Spleen (tissue), 11 donors: ENCODE measurements around the gene ANO2. TPM values are rescaled to one million over a fixed set of nuclear protein-coding genes. Genes with fewer than 3 reads are reported as not detected.

Source experiments
- DNase-seq: peaks from one replicate; pipeline ENCODE4 v3.0.0-alpha.2; 2020
- H3K27ac ChIP-seq, 8 donors: fragments of 200-600 bp; sonication (generic) in 7 of 8; 1 replicate in 4 of 8; 2 replicates in 4 of 8; pipeline versions ENCODE4 v1.5.0 to v1.8.0; 2016 to 2021; ENCODE audit warnings: inconsistent platforms in 4 of 8, mild to moderate bottlenecking in 4 of 8, moderate library complexity in 1 of 8
- H3K27me3 ChIP-seq, 7 donors: fragments of 200-600 bp; sonication (generic) in 6 of 7; replicated peaks in 1 of 7; 1 replicate in 4 of 7; 2 replicates in 3 of 7; pipeline versions ENCODE4 v1.5.0 to v1.8.0; 2016 to 2021; ENCODE audit warnings: inconsistent platforms in 3 of 7, mild to moderate bottlenecking in 1 of 7
- H3K36me3 ChIP-seq, 6 donors: fragments of 200-600 bp; sonication (generic) in 5 of 6; 1 replicate in 4 of 6; 2 replicates in 2 of 6; pipeline versions ENCODE4 v1.5.0 to v1.8.0; 2016 to 2021; ENCODE audit warnings: inconsistent platforms in 2 of 6
- H3K4me1 ChIP-seq, 6 donors: fragments of 200-600 bp; sonication (generic) in 5 of 6; 1 replicate in 3 of 6; 2 replicates in 3 of 6; pipeline versions ENCODE4 v1.5.0 to v1.8.0; 2016 to 2021; ENCODE audit warnings: inconsistent platforms in 3 of 6
- H3K4me3 ChIP-seq, 8 donors: fragments of 200-600 bp; sonication (generic) in 7 of 8; 1 replicate in 4 of 8; 2 replicates in 4 of 8; pipeline versions ENCODE4 v1.5.0 to v1.8.0; 2016 to 2021; ENCODE audit warnings: inconsistent platforms in 4 of 8, mild to moderate bottlenecking in 4 of 8, moderate library complexity in 2 of 8
- H3K9me3 ChIP-seq, 8 donors: fragments of 200-600 bp; sonication (generic) in 7 of 8; 1 replicate in 4 of 8; 2 replicates in 4 of 8; pipeline versions ENCODE4 v1.5.0 to v1.8.0; 2016 to 2021; ENCODE audit warnings: inconsistent platforms in 4 of 8
- CTCF ChIP-seq, 11 experiments: fragments of 200-600 bp in 7 of 11; fragments of 450-650 bp in 4 of 11; sonication (generic) in 4 of 11; IDR thresholded peaks in 8 of 11; conservative IDR thresholded peaks in 3 of 11; 1 replicate in 7 of 11; 2 replicates in 4 of 11; pipeline versions ENCODE4 v1.4.0 to v1.8.0; 2016 to 2021; ENCODE audit warnings: antibody characterized with exemption in 11 of 11, inconsistent platforms in 4 of 11, mild to moderate bottlenecking in 1 of 11
- POLR2A ChIP-seq, 3 donors: fragments of 450-650 bp; IDR thresholded peaks; one replicate each; pipeline ENCODE4 v1.5.1; 2017; ENCODE audit warnings: antibody characterized with exemption in 3 of 3, mild to moderate bottlenecking in 1 of 3
- POLR2AphosphoS5 ChIP-seq, 3 donors: sonication (generic); formaldehyde crosslinking; IDR thresholded peaks; one replicate each; pipeline ENCODE4 v1.5.1; 2017; ENCODE audit warnings: antibody characterized with exemption in 3 of 3
- WGBS, 5 donors: extraction: QIAGEN DNeasy Blood & Tissue Kit in 3 of 5; methylation state at CpG; one replicate each; pipeline versions ENCODE4 v1.1.5 to v1.1.7; 2013 to 2018; 5-methylcytosine and 5-hydroxymethylcytosine counted together
- intact Hi-C: fragments of 100-400 bp; cut with DNase I; formaldehyde crosslinking; loops from one replicate; pipeline ENCODE4 v1.15.0; 2023; ENCODE audit warnings: low total_unique reads
- polyA plus RNA-seq, 3 donors: library from polyadenylated mRNA; stranded (reverse); fragments of 200-250 nt; gene quantifications; one replicate each; pipeline ENCODE4 v1.2.1, GENCODE V29; 2013
- total RNA-seq, 7 donors: library from RNA; depleted of rRNA in 3 of 7; stranded (reverse); fragments of >200 nt in 3 of 7; fragmentation: NEBNext Ultra II Directional in 4 of 7; extraction: Animal tissue kit (Norgen Biotek cat#: 25700) in 4 of 7; gene quantifications; one replicate each; pipeline versions ENCODE4 v1.1.0 to v1.2.1, GENCODE V29; 2016 to 2021
- donor health status: healthy with polysubstance abuse.
- donor health status: DM: no; HTN: no; CAD: no; lungs with moderate emphysema.
- donor health status: DM: no; HTN: no; CAD: no.
- donor health status: Bipolar disorder and iron deficiency.
- donor health status: healthy.
- donor health status: DM: no; HTN: no; CAD: no.
- donor health status: DM: yes; HTN: yes; CAD: no.

The ANO2 gene
- total and polyA plus RNA-seq, 10 donors, result 1.1 to 35.1 (median 14.2) TPM

- 36 to 58% (median 45%) methylated on average over 3 of the region's 3 CpGs for WGBS, 5 donors
- Histone ChIP-seq H3K36me3 (peaks cover 0 to 45% (median 13%) of the 10 kb centered on the region in 6 donors), H3K9me3 (no peaks in the 10 kb centered on the region), H3K4me1 (peaks cover 0 to 13% (median 4%) of the 10 kb centered on the region in 6 donors), H3K27me3 (peaks cover 0 to 66% (median 28%) of the 10 kb centered on the region in 7 donors), H3K27ac (no peak overlapping the region), H3K4me3 (no peak overlapping the region)
- DNase-seq, result no peak
- TF ChIP-seq POLR2A (IDR thresholded peaks at IDR 0.05) (no peak), POLR2AphosphoS5 (IDR thresholded peaks at IDR 0.05) (no peak), CTCF (IDR thresholded peaks at IDR 0.05 in 8 of 11, conservative IDR thresholded peaks at IDR 0.05 in 3 of 11) (no peak)
- intact Hi-C loops, result no loop called here
Measured at GRCh38 chr12:5948696-5949095, 3.6 kb upstream of the ANO2 start.

GRCh38 chr12:5947006-5947405 lies 1.9 kb upstream of the ANO2 start:
- Histone ChIP-seq H3K4me1 (peaks cover 0 to 13% (median 4%) of the 10 kb centered on the region in 6 donors), H3K27ac (no peak overlapping the region), H3K27me3 (peaks cover 0 to 76% (median 28%) of the 10 kb centered on the region in 7 donors), H3K4me3 (no peak overlapping the region), H3K36me3 (peaks cover 0 to 35% (median 13%) of the 10 kb centered on the region in 6 donors), H3K9me3 (no peaks in the 10 kb centered on the region)
- DNase-seq, result no peak
- intact Hi-C loops, result no loop called here
- TF ChIP-seq CTCF (IDR thresholded peaks at IDR 0.05 in 8 of 11, conservative IDR thresholded peaks at IDR 0.05 in 3 of 11), result no peak
- TF ChIP-seq POLR2A (IDR thresholded peaks at IDR 0.05), result no peak
- no peak for TF ChIP-seq POLR2AphosphoS5 (IDR thresholded peaks at IDR 0.05)
- WGBS, 5 donors, result 71 to 91% (median 84%) methylated on average over 1 of the region's 1 CpG

GRCh38 chr12:5946388-5946787 lies 1.3 kb upstream of the ANO2 start:
- TF ChIP-seq CTCF (IDR thresholded peaks at IDR 0.05 in 8 of 11, conservative IDR thresholded peaks at IDR 0.05 in 3 of 11) (no peak), POLR2A (IDR thresholded peaks at IDR 0.05) (no peak), POLR2AphosphoS5 (IDR thresholded peaks at IDR 0.05) (no peak)
- Histone ChIP-seq H3K4me3 (no peak overlapping the region), H3K27me3 (peaks cover 0 to 76% (median 28%) of the 10 kb centered on the region in 7 donors), H3K4me1 (peaks cover 0 to 13% (median 4%) of the 10 kb centered on the region in 6 donors), H3K27ac (no peak overlapping the region), H3K9me3 (no peaks in the 10 kb centered on the region), H3K36me3 (peaks cover 0 to 29% (median 11%) of the 10 kb centered on the region in 6 donors)
- intact Hi-C loops, result no loop called here
- WGBS, 5 donors, result 72 to 90% (median 76%) methylated on average over 2 of the region's 2 CpGs
- no peak for DNase-seq

- WGBS, 5 donors, result 44 to 54% (median 49%) methylated on average over 12 of the region's 12 CpGs
- H3K4me1 ChIP-seq, result peaks cover 0 to 13% (median 4%) of the 10 kb centered on the region in 6 donors
- H3K36me3 ChIP-seq, result peaks cover 0 to 18% (median 6%) of the 10 kb centered on the region in 6 donors
- TF ChIP-seq POLR2A (IDR thresholded peaks at IDR 0.05) (no peak), CTCF (IDR thresholded peaks at IDR 0.05 in 8 of 11, conservative IDR thresholded peaks at IDR 0.05 in 3 of 11) (no peak), POLR2AphosphoS5 (IDR thresholded peaks at IDR 0.05) (no peak)
- no peaks in the 10 kb centered on the region for H3K9me3 ChIP-seq
- DNase-seq, result no peak
- intact Hi-C loops, result no loop called here
- peak overlapping the region in 4 of 8 donors; percentile 8 to 49 (median 14) for H3K4me3 ChIP-seq
- H3K27ac ChIP-seq, result no peak overlapping the region
- peaks cover 0 to 71% (median 28%) of the 10 kb centered on the region in 7 donors for H3K27me3 ChIP-seq
Measured at GRCh38 chr12:5944688-5945070, 380 bp downstream of the ANO2 start.
